HG02642 (cell line): ENCODE measurements around the gene PCNX3.

Source experiments
- ATAC-seq: cut with Tn5 transposase; IDR thresholded peaks from one replicate; pipeline ENCODE4 v1.9.1; 2021; ENCODE audit warnings: mild to moderate bottlenecking; ENCODE audit not compliant: unreplicated experiment, poor library complexity

PCNX3 gene

DNA sequence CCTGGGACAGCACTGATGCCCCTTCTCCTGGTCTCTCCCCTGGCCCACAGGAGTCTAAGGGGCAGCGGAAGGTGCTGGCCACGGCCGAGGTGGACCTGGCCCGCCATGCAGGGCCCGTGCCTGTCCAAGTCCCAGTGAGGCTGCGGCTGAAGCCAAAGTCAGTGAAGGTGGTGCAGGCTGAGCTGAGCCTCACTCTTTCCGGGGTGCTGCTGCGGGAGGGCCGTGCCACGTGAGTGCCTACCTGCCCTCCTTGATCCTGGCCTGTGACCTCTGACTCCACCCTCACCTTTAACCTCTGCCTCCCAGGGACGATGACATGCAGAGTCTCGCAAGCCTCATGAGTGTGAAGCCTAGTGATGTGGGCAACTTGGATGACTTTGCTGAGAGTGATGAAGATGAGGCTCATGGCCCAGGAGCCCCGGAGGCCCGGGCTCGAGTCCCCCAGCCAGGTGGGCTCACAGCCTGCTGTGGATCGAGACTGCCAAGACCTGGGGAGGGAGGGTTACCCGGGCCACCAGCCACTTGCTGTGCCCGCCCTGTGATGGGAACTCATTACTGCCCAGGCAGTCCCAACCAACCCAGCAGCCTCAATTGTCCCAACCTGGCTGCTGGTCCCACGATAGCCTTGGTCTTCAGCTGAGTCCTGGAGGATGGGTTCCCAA lies 35.4 kb upstream of the PCNX3 start:
- no peak for ATAC-seq

DNA sequence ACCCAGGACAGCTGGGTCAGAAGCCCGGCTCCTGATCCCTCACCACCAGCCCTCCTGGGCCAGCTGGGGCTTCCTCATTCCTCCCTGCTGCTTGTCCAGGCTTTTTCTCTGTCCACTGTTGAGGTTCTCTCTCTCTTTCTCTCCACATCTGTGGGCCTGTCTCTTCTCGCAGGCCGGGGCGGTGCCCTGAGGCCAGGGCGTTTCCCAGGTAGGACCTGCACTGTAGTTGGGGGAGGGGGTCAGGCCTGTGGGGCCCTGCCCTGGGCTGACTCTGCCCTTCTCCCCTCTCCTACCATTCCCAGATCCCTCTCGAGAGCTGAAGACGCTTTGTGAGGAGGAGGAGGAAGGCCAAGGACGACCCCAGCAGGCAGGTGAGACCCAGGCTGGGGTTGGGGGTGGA lies 34.8 kb upstream of the PCNX3 start:
- ATAC-seq, result no peak

DNA sequence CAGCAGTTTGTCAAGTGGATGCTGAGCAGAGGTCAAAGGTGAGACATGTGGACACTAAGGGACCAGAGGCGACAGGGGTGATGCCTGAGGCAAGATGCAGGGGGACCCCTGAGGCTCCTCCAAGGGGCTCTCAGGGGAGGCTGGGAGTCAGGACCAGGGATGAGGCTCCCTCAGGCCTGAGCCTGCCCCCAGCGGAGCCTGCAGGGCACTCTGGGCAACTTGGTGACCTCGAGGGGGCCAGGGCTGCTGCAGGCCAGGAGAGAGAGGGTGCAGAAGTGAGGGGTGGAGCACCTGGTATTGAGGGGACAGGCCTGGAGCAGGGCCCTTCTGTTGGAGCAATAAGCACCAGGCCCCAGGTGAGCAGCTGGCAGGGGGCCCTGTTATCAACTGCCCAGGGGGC lies 33.6 kb upstream of the PCNX3 start:
- no peak for ATAC-seq

GRCh38 chr11:65583589-65583988 lies 32.0 kb upstream of the PCNX3 start:
- ATAC-seq, result no peak

DNA sequence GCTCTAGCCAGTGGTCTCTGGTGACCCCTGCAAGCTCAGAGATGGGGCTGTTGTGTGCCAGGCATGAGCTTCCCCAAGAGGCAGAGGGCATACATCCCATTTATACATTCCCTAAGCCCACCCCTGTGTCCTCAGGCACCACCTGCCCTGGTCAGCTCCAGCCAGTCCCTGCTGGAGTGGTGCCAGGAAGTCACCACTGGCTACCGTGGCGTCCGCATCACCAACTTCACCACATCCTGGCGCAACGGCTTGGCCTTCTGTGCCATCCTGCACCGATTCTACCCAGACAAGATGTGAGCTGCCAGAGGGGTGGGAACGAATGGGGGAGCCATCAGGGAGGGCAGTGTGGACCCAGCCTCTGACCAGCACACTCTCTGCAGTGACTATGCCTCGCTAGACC lies 31.5 kb upstream of the PCNX3 start:
- ATAC-seq, result no peak

- ATAC-seq, result no peak
Observed at GRCh38 chr11:65584723-65585171, 30.8 kb upstream of the PCNX3 start.

DNA sequence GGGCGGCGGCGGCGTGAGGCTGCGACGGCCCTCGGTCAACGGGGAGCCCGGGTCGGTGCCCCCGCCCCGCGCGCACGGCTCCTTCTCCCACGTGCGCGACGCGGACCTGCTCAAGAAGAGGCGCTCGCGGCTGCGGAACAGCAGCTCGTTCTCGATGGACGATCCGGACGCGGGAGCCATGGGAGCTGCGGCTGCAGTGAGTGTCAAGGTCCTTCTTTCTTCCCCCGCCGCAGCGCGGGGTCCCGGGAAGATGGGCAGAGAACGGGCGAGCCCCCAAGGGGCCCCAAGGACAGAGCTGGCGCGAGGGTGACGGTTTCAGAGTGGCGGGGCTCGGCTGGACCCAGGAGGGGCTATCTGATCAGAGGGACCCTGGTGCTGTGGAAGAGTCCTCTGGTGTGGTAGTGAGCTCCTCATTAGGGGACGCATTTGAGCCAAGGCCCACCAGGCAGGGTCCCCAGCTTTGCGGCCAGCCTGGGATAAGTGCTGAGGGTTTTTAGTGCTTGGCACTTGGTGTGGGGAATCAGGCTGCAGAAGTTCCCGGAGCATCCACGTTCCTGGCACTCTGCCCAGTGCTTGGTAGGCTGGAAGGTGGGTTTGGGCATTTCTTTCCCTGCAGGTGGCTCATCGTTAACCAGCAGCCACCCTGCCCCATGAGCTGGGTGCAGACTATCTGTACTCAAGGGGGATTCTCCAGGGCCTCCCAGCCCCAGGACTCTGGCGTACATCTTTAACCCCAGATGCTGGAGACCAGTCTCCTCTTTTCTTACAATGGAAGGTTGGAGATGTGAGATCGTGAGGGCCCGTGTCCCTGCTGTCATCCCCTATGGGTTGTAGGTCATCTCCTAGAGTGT lies 30.0 kb upstream of the PCNX3 start:
- no peak for ATAC-seq

DNA sequence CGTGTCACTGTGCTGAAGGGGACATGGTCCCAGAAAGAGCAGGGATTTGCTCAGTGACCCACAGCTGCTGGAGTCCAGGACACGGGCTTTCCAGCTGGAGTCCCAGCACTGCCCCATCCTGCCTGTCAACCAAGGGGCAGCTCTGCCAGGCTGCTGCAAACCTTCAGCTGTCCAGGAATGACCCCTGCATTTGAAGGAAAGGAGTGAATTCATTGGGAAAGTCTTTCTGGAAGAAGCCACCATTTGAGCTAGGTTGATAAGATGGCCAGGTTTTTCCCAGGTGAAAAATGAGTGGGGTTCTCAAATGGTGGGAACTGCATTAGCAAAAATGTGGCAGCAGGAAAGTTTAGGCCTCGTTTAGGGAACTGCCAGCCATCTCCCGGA lies 29.3 kb upstream of the PCNX3 start:
- ATAC-seq, result no peak

DNA sequence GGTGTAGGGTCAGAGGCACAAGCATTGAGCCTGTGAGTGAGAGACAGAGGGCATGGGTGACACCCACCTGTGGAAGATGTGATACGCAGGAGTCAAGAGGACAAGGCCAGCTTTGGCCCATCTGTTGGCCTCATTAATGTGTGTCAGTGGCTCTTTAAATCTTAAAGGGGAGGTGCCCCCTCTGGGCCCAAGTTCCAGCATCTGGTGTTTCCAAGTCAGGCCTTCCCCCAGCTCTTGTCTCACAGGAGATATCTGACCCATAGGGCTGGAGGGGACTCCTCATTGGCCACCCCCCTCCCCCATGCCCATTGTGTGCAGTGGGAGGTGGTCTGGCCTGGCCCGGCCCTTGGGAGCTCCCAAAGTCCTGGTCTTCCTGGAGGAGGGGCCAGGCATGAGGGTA lies 28.9 kb upstream of the PCNX3 start:
- ATAC-seq, result no peak

- ATAC-seq, result peak; percentile 78
Observed at GRCh38 chr11:65588199-65589054, 27.1 kb upstream of the PCNX3 start.

GRCh38 chr11:65589444-65590239 lies 25.9 kb upstream of the PCNX3 start:
- no peak for ATAC-seq

DNA sequence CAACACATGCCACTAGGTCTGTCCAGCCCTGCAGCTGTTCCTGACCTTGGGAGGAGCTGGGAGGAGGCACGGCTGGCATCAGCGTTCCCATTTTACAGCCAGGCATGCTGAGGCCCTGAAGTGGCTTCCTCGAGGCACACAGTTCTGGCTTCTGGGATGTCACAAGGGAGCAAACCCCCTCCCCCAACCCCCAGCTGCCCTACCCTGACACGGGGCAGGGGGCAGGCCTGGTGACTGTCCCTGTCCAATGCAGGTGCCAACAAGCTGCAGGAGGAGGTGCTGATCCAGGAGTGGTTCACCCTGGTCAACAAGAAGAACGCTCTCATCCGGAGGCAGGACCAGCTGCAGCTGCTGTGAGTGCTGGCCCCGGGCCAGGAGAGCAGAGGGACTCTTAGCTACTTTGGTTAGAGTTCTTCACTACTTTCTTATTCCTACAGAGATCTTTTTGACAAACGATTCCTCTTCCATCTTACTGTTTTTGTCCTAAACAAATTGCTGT lies 25.3 kb upstream of the PCNX3 start:
- no peak for ATAC-seq

- ATAC-seq, result no peak
Observed at GRCh38 chr11:65591939-65592857, 23.4 kb upstream of the PCNX3 start.

DNA sequence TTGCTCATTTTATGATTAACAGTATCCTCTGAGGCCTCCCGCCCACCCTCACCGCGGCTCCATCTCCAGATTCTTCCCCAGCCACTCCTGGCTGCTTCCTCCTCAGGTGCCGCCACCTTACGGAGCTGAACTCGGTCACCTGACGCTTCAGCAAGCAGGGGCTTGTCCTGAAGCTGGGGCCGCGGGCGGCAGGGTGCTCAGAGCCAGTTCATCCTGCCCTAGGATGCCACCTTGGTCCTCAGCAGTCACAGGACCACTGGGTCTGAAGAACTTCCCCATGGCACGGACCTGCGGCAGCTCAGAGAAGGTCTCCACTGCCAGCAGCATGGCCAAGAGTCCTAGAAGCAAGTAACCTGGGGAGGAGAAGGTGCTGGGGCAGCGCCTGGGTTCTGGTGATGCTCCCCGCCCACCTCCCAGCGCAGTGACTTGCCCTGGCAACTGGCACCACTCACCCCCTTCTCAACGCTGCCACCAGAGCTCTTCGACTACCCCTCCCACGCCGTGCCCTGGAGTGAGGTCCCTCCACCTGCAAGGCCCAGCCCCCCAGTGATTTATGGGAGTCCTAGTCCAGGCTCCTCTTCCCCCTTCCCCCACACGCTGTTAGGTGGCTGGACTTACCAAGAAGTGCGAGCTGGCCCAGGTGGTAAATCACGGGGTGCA lies 22.6 kb upstream of the PCNX3 start:
- ATAC-seq, result no peak

DNA sequence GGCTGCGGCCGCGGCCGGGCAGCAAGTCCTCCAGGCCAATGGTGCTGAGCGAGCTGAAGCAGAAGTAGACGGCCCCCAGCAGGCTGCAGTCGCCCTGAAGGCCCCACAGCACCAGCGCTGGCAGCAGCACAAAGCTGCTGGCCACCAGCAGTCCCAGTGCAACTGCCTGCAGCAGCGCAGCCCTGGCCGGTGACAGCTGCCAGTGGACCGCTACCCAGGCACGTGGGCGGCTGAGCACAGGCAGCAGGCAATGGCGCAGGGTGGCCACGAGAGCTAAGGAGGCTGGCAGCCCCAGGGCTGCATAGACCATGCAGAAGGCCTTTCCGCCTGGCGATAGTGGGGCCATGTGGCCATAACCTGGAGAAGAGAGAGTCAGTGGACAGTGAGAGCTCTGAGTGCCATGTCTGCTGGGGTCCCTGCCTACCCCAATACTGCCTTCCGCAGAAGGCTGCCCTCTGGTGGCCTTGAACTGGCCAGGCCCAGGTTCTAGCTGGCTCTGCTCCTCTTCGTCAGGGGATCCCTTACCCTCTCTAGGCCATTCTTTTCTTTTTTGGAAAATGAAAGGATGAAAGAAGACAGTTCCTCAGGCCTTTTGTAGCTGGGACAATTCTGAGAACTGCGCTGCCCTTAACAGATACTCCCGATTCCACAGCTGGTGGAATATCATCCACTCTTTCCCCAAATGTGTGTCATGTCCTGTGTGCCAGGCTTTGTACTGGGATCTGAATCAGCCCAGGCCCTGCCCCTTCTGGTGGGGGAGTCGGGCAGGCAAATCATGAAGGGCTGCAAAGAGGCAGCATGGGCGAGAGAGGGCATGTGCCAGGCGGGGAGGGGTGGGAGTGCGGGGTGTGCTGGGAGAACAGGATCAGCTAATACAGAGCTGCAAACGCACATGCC lies 21.8 kb upstream of the PCNX3 start:
- no peak for ATAC-seq

DNA sequence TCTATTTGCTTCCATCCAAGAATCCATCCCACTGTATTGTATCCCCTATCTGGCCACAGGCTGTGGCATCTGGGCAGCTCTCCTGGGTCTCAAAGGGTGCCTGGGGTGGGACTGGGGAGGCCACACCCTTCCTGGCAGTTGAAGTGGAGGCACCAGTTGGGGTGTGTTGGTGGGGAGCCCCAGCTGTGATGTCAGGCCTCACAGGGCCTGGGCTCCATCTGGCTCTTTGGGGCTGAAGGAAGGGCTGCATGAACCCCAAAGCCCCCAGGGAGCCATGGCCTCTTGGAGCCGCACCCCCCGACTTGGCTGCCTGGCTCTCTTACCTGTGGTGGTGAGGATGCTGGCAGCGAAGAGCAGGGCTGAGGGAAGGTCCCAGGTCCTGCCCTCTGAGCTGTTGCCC lies 20.4 kb upstream of the PCNX3 start:
- ATAC-seq, result no peak

GRCh38 chr11:65595543-65596281 lies 19.9 kb upstream of the PCNX3 start, which contains the start of gene KCNK7:
KCNK7 (minus strand) TSS chr11:65595800; CDS start chr11:65595772, 28 bp downstream.
- no peak for ATAC-seq
